Measurements from ENCODE around the gene DGKI. TPM values are rescaled to one million over a fixed set of nuclear protein-coding genes. Genes with fewer than 3 reads are reported as not detected.

The DGKI gene
- polyA plus RNA-seq, 4 donors = 0.35 to 0.54 TPM; not detected in 2

DNA sequence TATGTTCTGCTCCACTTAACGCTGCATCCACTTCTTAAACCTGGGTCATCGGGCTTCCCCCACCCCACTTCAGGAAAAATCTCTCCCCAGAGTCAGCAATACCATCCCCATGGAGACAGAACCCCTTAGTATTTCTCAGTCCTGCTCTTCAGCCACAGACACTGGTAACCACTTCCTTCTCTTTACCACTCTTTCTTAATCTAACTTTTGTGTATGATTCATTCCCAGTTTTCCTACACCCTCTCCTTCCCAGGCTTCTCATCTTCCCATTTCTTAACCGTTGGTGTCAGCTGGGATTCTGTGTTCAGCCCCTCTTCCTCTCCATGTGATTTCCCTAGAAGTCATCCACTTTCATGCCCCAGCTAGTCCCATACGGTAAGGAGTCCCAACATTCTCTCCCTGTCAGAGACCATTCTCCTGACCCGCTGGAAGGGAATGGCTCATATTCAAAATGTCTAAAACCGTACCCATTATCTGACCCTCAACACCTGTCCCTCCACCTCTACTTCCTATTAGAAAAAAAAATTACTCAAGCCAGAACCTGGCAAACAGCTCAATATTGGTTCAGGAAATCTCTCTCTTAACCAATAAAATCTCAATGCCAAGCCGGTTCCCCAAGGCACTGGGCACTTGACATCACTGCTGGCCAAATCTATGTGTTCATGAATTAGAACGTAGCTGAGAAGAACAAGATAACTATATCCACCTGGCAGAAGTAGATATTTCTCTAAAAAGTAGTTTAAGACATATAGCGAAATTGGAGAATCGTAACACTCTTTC, 89.4 kb downstream of the DGKI start:
- peaks cover 0 to 13% (median 2%) of the 10 kb centered on the region in 3 donors for H3K27me3 ChIP-seq (ENCODE audit: control insufficient read depth in 3 of 3, insufficient read depth in 3 of 3, low read length in 3 of 3)
- H3K9me3 ChIP-seq (ENCODE audit: control insufficient read depth in 2 of 2, insufficient read depth in 1 of 2, low read depth in 1 of 2, low read length in 1 of 2) = no peaks in the 10 kb centered on the region
- H3K4me3 ChIP-seq (ENCODE audit: low read depth in 1 of 3, low read length in 3 of 3) = no peak overlapping the region
- DNase-seq = no peak
- H3K36me3 ChIP-seq (ENCODE audit: control insufficient read depth in 3 of 3, insufficient read depth in 2 of 3, low read depth in 1 of 3, low read length in 3 of 3) = no peaks in the 10 kb centered on the region
- WGBS, 3 donors = 74 to 80% (median 79%) methylated on average over 10 of the region's 10 CpGs
- FAIRE-seq = no peak
- peaks cover 0 to 3% (median 0%) of the 10 kb centered on the region in 3 donors for H3K4me1 ChIP-seq (ENCODE audit: control insufficient read depth in 3 of 3, insufficient read depth in 2 of 3, low read depth in 1 of 3, low read length in 2 of 3)
- H3K27ac ChIP-seq (ENCODE audit: low read depth in 1 of 3, low read length in 2 of 3) = no peak overlapping the region

DNA sequence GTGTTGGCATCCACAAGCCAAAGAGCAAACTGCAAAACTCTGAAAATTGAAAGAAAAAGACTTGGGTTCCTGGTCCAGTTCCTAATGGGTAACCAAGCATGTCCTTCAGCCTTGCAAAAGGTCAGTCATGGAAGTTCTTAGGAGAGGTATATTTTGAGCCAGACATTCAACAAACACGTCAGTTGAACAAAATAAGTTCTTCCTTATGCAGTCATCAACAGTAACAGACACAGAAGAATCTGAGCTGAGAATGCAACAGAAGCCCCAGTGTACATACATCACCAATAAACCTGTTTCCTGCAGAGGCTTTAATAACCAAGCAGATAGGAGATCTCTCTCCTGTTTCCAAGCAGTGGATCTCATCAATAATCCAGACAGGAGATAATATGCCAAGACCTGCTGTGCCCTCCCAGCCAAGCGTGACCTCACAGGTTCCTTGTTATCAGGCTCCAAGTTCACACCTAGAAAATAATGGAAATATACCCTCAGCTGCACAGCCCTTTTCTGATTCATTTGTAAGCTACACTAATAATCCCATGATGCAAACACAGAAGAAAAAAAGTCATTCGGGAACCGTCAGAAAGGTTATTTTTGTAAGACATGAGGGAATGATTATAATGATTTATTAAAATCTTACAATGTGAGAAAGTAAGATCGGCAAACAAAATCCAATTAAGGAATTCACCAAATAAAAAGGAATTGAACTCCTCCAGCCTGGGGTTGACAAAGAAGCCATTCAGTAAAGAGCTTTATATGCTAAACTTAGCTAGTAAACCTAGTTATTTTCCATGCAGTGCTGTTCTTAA, 90.7 kb downstream of the DGKI start:
- Histone ChIP-seq H3K27me3 (ENCODE audit: control insufficient read depth in 3 of 3, insufficient read depth in 3 of 3, low read length in 3 of 3) (peaks cover 0 to 13% (median 2%) of the 10 kb centered on the region in 3 donors), H3K27ac (ENCODE audit: low read depth in 1 of 3, low read length in 2 of 3) (no peak overlapping the region), H3K4me3 (ENCODE audit: low read depth in 1 of 3, low read length in 3 of 3) (no peak overlapping the region), H3K36me3 (ENCODE audit: control insufficient read depth in 3 of 3, insufficient read depth in 2 of 3, low read depth in 1 of 3, low read length in 3 of 3) (no peaks in the 10 kb centered on the region), H3K4me1 (ENCODE audit: control insufficient read depth in 3 of 3, insufficient read depth in 2 of 3, low read depth in 1 of 3, low read length in 2 of 3) (peaks cover 0 to 3% (median 0%) of the 10 kb centered on the region in 3 donors), H3K9me3 (ENCODE audit: control insufficient read depth in 2 of 2, insufficient read depth in 1 of 2, low read depth in 1 of 2, low read length in 1 of 2) (no peaks in the 10 kb centered on the region)
- WGBS, 3 donors = 48 to 53% (median 51%) methylated on average over 5 of the region's 5 CpGs
- no peak for DNase-seq
- FAIRE-seq = no peak

DNA sequence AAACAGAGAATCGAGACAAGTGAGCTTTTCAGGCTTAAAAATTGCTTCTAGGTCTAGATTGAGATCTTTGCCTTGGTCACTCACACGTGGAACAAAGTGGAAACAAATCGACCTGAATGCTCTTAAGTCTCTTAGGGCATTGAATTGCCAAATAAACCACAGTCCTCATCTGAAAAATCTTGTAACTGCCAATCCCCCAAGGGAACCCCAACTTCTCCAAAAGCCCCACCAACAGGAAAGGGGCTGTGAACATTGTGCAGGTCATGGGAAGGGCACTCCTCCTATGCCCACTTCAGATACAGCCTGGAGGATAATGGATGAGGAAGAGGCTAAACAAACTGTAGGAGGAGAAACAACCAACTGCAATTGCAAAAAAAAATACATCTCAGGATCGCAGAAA, 91.3 kb downstream of the DGKI start:
- H3K4me1 ChIP-seq (ENCODE audit: control insufficient read depth in 3 of 3, insufficient read depth in 2 of 3, low read depth in 1 of 3, low read length in 2 of 3) = peaks cover 0 to 3% (median 0%) of the 10 kb centered on the region in 3 donors
- no peak overlapping the region for H3K4me3 ChIP-seq (ENCODE audit: low read depth in 1 of 3, low read length in 3 of 3)
- DNase-seq (no peak), FAIRE-seq (no peak)
- no peaks in the 10 kb centered on the region for H3K9me3 ChIP-seq (ENCODE audit: control insufficient read depth in 2 of 2, insufficient read depth in 1 of 2, low read depth in 1 of 2, low read length in 1 of 2)
- 41 to 44% (median 43%) methylated on average over 4 of the region's 4 CpGs for WGBS, 3 donors
- no peaks in the 10 kb centered on the region for H3K36me3 ChIP-seq (ENCODE audit: control insufficient read depth in 3 of 3, insufficient read depth in 2 of 3, low read depth in 1 of 3, low read length in 3 of 3)
- no peak overlapping the region for H3K27ac ChIP-seq (ENCODE audit: low read depth in 1 of 3, low read length in 2 of 3)
- H3K27me3 ChIP-seq (ENCODE audit: control insufficient read depth in 3 of 3, insufficient read depth in 3 of 3, low read length in 3 of 3) = peaks cover 0 to 13% (median 2%) of the 10 kb centered on the region in 3 donors

DNA sequence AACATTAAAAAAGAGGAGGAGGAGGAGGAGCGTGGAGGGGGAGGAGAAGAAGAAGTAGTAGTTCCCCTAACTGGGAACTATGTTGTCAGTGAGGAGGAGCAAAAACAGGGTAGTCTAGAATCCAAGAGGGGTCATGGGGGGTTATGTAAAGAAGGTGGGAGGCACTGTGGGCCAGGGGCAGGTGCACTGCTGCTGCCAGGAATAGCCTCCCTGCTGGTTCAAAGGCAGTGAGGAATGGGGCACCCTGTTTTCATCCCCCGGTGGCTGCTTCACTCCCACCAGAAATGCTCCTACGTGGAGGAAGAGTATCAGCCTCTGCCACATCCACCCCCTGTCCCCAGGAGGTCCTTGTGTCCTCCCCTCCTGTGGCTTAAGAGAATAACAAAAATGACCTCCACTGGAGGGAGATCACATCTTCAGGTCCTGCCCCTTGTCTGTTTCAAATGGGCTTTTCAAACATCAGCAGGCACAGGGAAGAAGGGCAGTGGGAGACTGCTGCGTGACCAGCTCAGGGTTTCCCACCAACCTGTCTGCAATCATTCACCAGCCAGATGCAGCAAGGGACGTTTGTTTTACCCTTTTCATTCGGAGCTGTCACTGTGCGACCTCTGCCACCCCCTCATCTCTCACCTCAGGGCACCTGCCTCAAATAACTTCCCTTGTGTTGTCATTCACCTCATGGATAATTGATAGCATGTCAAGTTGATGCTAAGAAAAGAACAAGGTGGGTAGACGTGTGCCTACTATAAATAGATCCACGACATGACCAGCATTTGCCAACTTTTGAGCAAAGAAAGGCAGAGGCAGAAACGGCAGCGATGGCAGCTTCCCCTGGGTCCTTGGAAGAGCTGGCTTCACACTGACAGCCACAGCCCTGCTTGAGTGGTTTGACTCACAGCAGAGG, 92.6 kb downstream of the DGKI start:
- Histone ChIP-seq H3K27me3 (ENCODE audit: control insufficient read depth in 3 of 3, insufficient read depth in 3 of 3, low read length in 3 of 3) (peaks cover 0 to 13% (median 2%) of the 10 kb centered on the region in 3 donors), H3K4me3 (ENCODE audit: low read depth in 1 of 3, low read length in 3 of 3) (no peak overlapping the region), H3K4me1 (ENCODE audit: control insufficient read depth in 3 of 3, insufficient read depth in 2 of 3, low read depth in 1 of 3, low read length in 2 of 3) (peaks cover 0 to 3% (median 0%) of the 10 kb centered on the region in 3 donors), H3K27ac (ENCODE audit: low read depth in 1 of 3, low read length in 2 of 3) (no peak overlapping the region), H3K9me3 (ENCODE audit: control insufficient read depth in 2 of 2, insufficient read depth in 1 of 2, low read depth in 1 of 2, low read length in 1 of 2) (no peaks in the 10 kb centered on the region), H3K36me3 (ENCODE audit: control insufficient read depth in 3 of 3, insufficient read depth in 2 of 3, low read depth in 1 of 3, low read length in 3 of 3) (no peaks in the 10 kb centered on the region)
- FAIRE-seq = no peak
- 24 to 29% (median 26%) methylated on average over 11 of the region's 11 CpGs for WGBS, 3 donors
- DNase-seq = no peak

DNA sequence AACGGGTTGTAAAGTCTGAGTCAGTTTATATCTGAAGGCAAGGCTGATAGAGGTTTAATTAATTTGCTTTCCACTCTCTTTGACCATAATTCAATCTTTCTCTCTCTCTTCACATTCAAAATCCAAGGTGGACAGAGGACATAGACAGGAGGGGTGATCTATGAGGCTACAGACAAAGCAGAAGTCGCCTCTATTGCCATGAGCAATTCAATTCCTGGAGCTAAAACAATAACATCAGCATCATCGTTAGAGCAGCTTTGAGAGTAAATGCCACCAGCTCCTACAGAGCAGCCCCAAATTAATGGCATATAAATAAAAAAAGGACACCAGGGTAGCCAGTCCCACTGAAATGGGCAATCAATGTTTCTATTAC, 93.2 kb downstream of the DGKI start:
- Histone ChIP-seq H3K36me3 (ENCODE audit: control insufficient read depth in 3 of 3, insufficient read depth in 2 of 3, low read depth in 1 of 3, low read length in 3 of 3) (no peaks in the 10 kb centered on the region), H3K27me3 (ENCODE audit: control insufficient read depth in 3 of 3, insufficient read depth in 3 of 3, low read length in 3 of 3) (peaks cover 0 to 13% (median 2%) of the 10 kb centered on the region in 3 donors), H3K4me1 (ENCODE audit: control insufficient read depth in 3 of 3, insufficient read depth in 2 of 3, low read depth in 1 of 3, low read length in 2 of 3) (peaks cover 0 to 3% (median 0%) of the 10 kb centered on the region in 3 donors), H3K9me3 (ENCODE audit: control insufficient read depth in 2 of 2, insufficient read depth in 1 of 2, low read depth in 1 of 2, low read length in 1 of 2) (no peaks in the 10 kb centered on the region), H3K27ac (ENCODE audit: low read depth in 1 of 3, low read length in 2 of 3) (no peak overlapping the region), H3K4me3 (ENCODE audit: low read depth in 1 of 3, low read length in 3 of 3) (no peak overlapping the region)
- 38 to 61% (median 52%) methylated on average over 3 of the region's 3 CpGs for WGBS, 3 donors
- no peak for DNase-seq
- no peak for FAIRE-seq

DNA sequence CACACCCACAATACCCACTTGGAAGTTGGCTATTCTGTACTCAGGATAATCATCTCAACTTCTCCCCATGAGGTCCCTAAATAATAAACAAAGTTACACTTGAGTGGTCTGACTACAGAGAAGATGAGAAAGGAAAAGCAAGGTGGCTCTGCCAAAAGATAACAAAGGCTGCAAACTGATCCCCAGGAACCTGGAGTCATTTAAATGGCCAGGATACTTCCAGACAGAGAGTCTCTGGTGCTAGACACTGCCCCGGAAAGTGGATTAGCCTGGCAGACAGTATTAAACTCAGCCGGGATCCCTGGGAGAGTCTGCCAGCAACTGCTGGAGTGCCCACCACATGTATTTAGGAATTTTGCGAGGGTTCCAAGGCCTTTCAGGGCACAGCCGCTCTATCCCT, 93.7 kb downstream of the DGKI start:
- Histone ChIP-seq H3K36me3 (ENCODE audit: control insufficient read depth in 3 of 3, insufficient read depth in 2 of 3, low read depth in 1 of 3, low read length in 3 of 3) (no peaks in the 10 kb centered on the region), H3K27me3 (ENCODE audit: control insufficient read depth in 3 of 3, insufficient read depth in 3 of 3, low read length in 3 of 3) (peaks cover 0 to 13% (median 2%) of the 10 kb centered on the region in 3 donors), H3K27ac (ENCODE audit: low read depth in 1 of 3, low read length in 2 of 3) (no peak overlapping the region), H3K4me1 (ENCODE audit: control insufficient read depth in 3 of 3, insufficient read depth in 2 of 3, low read depth in 1 of 3, low read length in 2 of 3) (peaks cover 0 to 3% (median 0%) of the 10 kb centered on the region in 3 donors), H3K9me3 (ENCODE audit: control insufficient read depth in 2 of 2, insufficient read depth in 1 of 2, low read depth in 1 of 2, low read length in 1 of 2) (no peaks in the 10 kb centered on the region), H3K4me3 (ENCODE audit: low read depth in 1 of 3, low read length in 3 of 3) (no peak overlapping the region)
- WGBS, 3 donors = 58 to 78% (median 68%) methylated on average over 4 of the region's 4 CpGs
- DNase-seq (no peak), FAIRE-seq (no peak)

DNA sequence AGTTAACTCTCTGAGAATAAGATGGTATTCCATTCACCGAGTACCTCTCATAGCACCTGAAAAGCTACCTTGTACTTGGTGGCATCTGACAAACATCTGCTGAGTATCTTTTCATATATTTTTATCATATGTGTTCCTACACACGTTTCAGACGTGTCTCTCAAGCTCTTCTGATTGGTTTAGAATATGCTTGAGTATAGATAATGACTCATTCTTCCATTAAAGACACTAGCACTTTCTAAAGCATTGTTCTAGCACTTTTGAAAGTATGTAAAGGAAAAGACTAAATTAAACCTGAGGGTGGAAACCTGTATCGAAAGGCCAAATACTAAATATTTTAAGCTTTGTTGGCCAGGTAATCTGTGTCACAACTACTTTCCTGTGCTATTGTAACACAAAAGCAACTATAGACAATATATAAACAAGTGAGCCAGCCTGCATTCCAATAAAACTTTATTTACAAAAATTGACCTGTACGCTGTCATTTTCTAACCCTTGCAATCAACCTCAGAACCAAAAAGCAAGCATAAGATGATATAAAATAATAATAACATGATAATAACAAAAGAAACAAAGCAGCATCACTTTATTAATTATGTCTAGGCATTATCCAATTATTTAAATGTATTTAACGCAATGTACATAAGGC, 95.3 kb downstream of the DGKI start:
- FAIRE-seq = no peak
- WGBS, 3 donors = 76 to 85% (median 76%) methylated on average over 6 of the region's 6 CpGs

More for the DNA sequence above, 95.3 kb downstream of the DGKI start:
- Histone ChIP-seq H3K27ac (ENCODE audit: low read depth in 1 of 3, low read length in 2 of 3) (no peak overlapping the region), H3K36me3 (ENCODE audit: control insufficient read depth in 3 of 3, insufficient read depth in 2 of 3, low read depth in 1 of 3, low read length in 3 of 3) (no peaks in the 10 kb centered on the region), H3K4me3 (ENCODE audit: low read depth in 1 of 3, low read length in 3 of 3) (no peak overlapping the region), H3K4me1 (ENCODE audit: control insufficient read depth in 3 of 3, insufficient read depth in 2 of 3, low read depth in 1 of 3, low read length in 2 of 3) (peaks cover 0 to 3% (median 0%) of the 10 kb centered on the region in 3 donors), H3K27me3 (ENCODE audit: control insufficient read depth in 3 of 3, insufficient read depth in 3 of 3, low read length in 3 of 3) (peaks cover 0 to 11% (median 2%) of the 10 kb centered on the region in 3 donors), H3K9me3 (ENCODE audit: control insufficient read depth in 2 of 2, insufficient read depth in 1 of 2, low read depth in 1 of 2, low read length in 1 of 2) (no peaks in the 10 kb centered on the region)
- no peak for DNase-seq
